HG03565 (cell line): ENCODE results near the gene MYH9.

Experiments
- ATAC-seq: cut with Tn5 transposase; IDR thresholded peaks from one replicate; pipeline ENCODE4 v1.9.1; 2021; ENCODE audit warnings: mild to moderate bottlenecking, moderate library complexity; ENCODE audit not compliant: unreplicated experiment

MYH9 gene

GRCh38 chr22:36234919-36235318 is 152.8 kb downstream of the MYH9 start:
- ATAC-seq = no peak

GRCh38 chr22:36234213-36234612 is 153.6 kb downstream of the MYH9 start:
- ATAC-seq = no peak

- ATAC-seq = no peak
Observed at GRCh38 chr22:36233796-36234195, 154.0 kb downstream of the MYH9 start.

DNA sequence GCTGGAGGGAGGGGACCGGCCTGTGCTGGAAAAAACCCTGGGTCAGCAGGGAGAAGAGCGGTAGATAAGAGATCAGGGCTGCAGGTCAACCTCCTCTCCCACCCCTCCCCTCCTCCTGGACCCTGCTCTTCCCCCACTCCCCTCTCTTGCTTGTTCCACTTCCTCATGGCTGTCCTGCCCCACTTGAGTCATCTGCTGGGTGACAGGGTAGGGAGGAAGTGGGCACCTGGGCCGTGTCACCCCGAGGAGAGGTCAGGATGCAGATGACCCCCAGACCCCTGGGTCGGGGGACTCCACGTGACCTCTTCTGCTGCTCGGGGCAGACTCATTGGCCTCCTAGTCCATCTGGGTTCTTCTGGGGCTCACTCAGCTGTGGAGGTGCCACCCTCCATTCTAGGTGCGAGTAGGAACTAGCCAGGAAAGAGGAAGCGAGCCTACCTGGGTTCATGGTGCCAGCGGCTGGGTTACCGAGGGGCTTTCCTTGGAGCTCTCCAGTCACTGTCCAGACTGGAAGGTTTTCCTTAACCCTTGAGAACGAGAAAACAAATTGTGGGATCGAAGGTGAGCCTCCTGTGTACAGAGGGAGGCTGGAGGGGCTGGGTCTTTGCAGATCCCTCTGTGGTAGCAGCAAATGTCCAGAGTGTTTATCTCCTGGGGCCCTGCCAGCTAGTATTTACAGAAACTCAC is 154.9 kb downstream of the MYH9 start:
- ATAC-seq = no peak
